GM21526 (cell line): ENCODE data around the gene KMT5C.

ENCODE experiments used
- ATAC-seq: cut with Tn5 transposase; IDR thresholded peaks from one replicate; pipeline ENCODE4 v1.9.1; 2021; ENCODE audit warnings: moderate library complexity; ENCODE audit not compliant: unreplicated experiment, low FRiP score

The KMT5C gene

DNA sequence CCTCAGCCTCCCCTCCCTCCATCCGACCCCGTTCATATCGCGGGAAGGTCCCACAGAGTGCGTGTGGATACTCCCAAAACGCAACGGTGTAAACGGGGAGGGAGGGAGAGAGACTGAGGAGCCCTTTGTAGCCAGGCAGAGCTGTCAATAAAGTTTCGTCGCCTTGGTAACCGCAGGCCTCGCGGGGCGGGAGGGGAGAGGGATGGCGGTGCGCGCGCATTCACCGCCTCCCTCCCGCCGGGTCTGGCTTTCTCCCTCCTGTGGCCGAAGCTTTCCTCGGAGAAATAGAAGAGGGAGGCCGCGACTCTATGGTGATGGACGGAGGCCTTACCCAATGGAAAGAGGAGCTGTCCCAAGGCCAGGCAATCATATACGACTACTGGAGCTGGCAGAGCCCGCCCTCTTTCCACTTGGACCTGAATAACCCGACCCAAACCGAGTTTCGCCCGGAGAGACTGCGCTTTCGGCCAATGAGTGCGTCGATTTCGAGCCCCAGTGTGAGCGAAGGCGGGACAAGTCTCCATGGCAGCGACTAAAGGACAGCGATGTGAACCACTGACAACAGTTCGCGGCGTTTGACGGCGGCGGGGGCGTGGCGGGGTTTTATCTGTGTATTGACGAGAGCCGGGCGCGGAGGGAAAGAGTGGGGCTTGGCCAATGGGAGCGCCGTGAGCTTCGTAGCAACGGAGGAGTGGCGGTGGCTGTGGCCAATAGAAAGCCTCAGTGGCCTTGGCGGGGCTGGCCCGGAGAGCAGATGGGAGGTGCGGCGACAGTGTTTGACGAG is at the start of gene KMT5C:
Gene KMT5C (plus strand): TSS at position 772 of the 784 bp plus-strand sequence. CDS start 2,061 bp downstream, outside the sequence.
- peak; percentile 77 for ATAC-seq

DNA sequence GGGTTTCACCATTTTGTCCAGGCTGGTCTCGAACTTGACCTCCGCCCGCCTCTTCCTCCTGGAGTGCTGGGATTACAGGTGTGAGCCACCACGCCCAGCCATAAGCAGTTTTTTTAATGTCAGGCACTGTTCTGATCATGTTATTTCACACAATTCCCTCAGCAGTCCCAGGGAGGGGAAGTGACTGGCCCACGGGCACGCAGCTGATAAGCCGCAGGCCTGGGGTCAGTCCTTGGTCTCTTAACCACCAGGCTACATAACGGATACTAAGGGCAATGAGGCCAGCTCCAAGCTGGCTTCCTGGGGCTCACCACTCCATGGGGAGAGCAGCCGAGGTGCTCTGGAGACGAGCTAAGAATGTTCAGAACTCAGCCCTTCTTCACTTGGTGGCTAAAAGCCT is 42.4 kb upstream of the KMT5C start:
- ATAC-seq = no peak

DNA sequence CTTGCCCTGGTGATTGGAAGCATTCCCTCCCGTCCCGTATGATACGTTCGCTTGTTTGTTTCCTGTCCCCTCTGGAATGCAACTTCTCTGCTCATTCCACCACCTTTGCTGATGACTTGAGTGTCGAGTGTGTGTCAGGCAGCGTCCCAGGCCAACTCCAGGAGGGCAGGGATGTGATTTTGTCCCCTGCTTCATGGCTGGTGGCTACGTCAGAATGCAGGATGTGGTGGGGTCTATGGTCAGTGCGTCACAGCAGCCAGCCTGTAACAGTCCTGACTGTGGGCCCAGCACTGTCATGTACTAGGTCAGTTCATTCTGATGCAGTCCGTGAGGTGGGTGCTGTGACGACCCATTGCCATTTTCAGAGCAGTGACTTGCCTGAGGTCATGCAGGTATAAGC is 39.7 kb upstream of the KMT5C start:
- ATAC-seq = no peak

DNA sequence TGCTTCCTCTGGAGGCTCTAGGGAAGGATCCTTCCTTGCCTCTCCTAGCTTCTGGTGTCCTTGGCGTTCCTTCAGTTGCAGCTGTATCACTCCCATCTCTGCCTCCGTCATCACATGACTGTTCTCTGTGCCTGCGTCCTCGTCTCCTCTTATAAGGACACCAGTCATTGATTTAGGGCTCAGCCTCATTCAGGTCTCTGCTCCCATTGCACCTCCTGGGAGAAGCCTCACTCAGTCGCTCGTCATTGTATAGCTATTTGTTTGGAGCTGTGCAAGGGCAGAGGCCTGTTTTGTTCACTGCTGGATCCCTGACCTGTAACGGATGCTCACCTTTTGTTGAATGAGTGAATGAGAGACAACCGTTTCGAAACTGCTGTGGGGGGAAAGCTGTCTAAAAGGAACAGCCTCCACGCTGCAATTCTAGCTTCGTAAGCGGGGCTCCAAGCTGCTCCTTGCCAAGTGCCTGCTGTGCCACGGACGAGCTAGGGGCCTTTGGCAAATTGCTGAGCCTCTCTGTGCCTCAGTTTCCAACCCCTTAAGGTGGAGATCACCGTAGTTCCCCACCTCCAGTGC is 38.7 kb upstream of the KMT5C start:
- no peak for ATAC-seq

DNA sequence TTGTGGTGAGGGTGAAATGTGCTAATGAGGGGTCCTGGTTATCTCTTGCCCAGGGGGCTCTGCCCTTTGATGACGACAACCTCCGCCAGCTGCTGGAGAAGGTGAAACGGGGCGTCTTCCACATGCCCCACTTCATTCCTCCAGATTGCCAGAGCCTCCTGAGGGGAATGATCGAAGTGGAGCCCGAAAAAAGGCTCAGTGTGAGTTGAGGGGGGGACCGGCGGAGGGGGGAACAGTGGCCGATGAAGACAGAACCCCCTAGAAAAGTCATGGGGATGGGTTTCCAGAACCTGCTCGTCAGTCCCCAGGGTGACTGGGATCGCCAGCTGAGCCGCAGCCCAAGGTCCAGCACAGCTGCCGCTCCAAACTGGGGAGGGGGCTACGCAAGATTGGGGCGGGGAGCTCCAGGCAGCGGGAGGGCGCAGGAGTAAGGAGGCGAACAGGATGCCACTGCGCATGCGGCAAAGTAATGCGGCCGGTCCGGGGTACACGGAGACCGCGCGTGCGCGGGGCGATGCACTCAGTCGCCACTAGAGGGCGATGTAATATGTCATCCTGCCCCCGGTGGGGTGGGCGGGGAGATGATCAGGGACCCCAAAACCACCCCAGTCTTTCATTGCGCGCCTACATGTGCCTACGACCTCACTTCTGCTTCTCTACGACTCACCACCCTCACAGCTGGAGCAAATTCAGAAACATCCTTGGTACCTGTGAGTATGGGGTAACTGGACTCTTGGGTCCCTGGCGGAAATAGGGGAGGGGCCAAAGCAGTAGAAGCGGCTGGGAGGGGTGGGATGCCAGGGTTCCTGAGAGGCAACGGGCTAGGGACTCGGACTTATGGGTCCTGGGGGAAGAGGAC is 38.0 kb upstream of the KMT5C start:
- peak; percentile 42 for ATAC-seq

DNA sequence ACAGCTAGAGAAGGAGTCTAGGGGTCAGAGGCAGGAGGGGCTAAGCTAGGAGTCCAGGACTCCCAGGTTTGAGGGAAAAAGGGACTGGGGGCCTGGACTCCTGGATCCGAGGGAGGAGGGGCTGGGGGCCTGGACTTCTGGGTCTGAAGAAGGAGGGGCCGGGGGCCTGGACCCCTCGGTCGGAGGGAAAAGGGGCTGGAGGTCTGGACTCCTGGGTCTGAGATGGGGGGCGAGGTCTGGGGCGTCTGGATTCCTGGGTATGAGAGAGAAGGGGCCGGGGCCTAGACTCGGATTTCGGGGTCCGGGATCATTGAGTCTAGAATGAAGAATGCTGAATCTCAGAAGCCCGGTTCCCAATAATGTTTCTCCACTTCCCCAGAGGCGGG is 37.4 kb upstream of the KMT5C start:
- no peak for ATAC-seq

DNA sequence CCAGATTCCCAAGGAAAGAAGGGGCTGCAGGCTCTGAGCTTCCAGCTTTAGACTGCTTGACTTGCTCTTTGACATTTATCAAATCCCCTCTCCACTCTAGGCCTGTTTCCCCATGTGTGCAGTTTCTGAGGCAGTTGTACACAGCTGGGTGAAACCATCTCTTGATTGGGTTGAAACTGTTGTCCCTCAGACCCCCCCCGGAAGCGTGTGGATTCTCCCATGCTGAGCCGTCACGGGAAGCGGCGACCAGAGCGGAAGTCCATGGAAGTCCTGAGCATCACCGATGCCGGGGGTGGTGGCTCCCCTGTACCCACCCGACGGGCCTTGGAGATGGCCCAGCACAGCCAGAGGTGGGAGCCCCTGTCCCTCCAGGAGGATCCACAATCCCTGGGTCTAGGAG is 36.2 kb upstream of the KMT5C start:
- ATAC-seq = no peak

DNA sequence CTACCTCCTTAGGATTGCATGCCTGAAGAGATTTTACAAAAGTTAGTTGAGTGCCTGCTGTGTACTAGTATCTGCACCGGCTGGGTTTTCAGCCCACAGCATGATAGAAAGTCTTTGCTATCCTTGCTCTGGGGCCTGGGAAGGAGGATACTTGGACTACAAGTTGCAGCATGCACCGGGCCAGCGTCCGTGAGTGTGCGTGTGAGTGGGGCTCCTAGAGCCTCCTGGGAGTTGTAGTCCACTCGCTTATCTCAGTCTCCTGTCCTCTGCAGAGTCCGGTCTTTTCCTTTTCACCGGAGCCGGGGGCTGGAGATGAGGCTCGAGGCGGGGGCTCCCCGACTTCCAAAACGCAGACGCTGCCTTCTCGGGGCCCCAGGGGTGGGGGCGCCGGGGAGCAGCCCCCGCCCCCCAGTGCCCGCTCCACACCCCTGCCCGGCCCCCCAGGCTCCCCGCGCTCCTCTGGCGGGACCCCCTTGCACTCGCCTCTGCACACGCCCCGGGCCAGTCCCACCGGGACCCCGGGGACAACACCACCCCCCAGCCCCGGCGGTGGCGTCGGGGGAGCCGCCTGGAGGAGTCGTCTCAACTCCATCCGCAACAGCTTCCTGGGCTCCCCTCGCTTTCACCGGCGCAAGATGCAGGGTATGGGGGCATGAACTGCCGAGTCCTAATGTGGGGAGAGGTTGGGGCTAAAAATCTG is 35.2 kb upstream of the KMT5C start:
- ATAC-seq = no peak

DNA sequence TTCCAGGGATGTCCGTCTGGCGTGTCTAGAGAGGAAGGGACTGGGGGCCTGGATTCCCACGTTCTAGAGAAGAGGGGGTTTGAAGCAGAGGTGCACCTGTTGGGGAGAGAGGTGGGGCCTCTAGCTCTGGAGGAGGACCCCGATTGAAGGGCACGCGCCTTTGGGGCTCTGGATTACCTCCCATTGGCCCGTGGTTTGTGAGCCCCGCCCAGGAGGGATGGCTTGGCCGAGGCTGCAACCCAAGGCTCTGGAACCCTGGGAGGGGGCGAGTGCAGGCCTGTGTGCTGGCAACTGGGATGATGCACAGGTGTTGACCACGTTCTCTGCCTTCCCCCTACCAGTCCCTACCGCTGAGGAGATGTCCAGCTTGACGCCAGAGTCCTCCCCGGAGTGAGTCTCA is 34.7 kb upstream of the KMT5C start:
- ATAC-seq = no peak

DNA sequence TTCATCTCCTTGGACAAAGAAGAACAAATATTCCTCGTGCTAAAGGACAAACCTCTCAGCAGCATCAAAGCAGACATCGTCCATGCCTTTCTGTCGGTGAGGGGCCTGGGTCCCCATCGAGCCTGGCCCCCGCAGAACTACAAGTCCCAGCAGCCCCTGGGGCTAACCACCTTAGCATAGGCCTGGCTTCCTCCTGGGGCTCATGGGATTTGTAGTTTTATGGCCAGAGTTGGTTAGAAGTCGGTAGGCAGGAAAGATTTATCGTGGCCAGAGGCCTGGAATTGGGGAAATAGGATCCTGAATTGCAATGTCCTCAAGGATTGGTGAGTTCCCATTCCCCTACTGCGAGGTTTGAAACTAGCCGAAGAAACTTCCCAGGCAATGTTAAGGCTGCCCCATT is 34.2 kb upstream of the KMT5C start:
- no peak for ATAC-seq

DNA sequence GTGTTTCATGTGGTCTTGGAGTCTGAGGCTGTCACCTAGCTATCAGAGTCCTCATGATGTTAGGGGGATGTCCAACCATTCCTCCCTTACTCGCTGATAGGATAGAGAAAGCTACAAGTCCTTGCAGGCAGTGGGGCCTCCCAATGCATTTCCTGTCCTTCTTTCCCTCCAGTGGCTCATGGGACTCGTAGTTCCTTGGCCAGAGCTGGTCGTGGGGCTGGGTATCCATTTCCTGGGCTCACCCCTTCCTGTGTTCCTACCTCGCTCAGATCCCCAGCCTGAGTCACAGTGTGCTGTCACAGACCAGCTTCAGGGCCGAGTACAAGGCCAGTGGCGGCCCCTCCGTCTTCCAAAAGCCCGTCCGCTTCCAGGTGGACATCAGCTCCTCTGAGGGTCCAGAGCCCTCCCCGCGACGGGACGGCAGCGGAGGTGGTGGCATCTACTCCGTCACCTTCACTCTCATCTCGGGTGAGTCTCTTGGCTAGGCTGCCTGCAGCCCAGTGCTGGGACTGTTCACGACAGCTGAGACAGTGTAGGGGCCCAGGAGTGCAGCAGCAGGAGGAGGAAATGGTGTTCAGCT is 33.6 kb upstream of the KMT5C start:
- no peak for ATAC-seq

DNA sequence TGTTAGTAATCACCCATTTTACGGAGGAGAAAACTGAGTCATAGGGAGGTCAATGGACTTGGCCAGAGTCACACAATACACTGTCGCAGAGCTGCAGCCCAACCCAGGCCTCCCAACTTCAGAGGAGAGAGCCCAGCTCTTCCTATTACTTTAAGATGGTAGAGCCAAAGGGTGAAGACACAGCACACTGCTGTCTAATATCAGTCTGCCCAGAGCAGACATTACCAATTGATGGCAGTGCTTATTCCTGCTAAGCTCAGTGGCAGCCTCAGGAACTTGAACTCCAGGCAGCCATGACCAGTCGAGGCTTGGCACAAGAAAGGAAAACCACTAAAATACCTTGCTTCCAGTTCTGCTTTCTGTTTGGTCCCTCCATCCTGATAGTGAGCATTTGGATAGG is 33.0 kb upstream of the KMT5C start:
- no peak for ATAC-seq

DNA sequence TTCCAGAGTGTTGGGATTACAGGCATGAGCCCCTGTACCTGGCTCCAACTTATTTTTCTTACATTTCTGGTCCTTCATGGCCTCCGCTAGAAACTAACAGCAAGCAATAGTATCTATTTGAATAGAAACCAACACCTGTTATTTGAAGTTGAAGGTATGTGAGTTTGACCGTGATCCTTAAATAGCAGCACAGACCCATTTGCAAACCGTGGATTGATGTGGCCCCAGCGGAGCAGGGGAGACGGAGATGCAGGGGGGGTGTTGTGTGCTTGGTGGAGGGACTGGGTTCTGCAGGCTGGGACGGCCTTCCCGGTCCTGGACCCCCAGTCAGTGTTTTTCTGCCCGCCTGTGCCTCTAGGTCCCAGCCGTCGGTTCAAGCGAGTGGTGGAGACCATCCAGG is 31.4 kb upstream of the KMT5C start:
- ATAC-seq = no peak

DNA sequence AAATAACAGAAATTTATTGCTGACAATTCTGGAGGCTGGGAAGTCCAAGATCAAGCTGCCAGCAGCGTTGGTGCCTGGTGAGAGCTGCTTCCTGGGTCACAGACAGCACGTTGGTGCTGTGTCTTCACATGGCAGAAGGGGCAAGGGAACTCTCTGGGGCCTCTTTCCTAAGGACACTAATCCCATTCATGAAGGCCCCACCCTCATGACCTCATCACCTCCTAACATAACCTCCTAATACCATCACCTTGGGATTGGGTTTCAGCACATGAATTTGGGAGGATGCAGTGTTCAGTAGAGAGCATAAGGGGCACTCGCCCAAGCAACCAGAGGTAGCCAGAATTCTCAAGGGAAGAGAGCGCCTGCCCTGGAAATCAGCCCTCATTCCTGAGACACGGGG is 30.2 kb upstream of the KMT5C start:
- no peak for ATAC-seq

DNA sequence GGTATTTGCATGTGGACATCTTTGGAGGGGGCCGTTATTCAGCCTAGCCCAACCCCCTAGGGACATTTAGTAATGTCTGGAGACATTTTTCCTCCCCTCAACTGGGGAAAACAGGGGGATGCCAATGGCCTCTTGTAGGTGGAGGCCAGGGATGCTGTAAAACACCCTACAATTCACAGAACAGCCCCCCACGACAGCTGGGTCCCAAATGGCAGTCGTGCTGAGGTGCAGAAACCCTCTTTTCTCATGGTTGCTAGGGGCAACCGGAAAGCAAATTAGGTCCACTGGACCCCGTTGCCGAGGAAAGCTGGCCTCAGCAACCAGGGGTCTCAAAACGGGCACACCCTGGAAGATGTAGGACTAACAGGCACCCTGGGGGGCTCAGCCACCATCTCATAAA is 29.2 kb upstream of the KMT5C start:
- no peak for ATAC-seq

DNA sequence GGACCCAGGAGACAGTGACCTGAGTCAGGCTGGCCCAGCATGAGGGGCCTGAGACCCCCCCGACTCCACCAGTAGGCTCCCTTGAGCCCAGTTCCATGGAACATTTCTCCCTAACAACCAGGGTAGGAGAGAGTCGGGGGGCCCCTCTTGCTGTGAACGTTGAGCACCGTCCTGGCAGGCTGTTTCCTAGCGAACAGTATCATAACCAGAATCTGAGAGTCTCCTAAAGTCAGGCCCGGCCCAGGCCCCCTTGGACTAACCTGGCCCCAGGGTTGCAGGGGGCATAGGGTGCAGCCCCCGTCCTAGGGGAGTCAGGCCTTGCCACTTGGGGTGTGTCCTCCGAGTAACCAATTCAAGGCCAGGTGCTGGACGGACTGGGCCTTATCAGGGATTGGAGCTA is 28.3 kb upstream of the KMT5C start:
- no peak for ATAC-seq

DNA sequence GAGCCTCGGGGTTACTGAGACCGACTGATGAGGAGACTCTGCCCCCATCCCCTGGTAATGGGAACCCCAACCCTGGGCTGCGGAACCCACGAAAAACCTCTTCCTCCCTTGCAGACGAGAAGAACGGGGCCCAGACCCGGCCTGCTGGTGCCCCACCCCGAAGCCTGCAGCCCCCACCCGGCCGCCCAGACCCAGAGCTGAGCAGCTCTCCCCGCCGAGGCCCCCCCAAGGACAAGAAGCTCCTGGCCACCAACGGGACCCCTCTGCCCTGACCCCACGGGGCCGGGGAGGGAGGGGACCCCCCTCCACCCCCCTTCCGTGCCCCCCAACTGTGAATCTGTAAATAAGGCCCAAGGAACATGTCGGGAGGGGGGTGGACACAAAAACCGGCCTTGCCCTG is 27.9 kb upstream of the KMT5C start:
- ATAC-seq = no peak

DNA sequence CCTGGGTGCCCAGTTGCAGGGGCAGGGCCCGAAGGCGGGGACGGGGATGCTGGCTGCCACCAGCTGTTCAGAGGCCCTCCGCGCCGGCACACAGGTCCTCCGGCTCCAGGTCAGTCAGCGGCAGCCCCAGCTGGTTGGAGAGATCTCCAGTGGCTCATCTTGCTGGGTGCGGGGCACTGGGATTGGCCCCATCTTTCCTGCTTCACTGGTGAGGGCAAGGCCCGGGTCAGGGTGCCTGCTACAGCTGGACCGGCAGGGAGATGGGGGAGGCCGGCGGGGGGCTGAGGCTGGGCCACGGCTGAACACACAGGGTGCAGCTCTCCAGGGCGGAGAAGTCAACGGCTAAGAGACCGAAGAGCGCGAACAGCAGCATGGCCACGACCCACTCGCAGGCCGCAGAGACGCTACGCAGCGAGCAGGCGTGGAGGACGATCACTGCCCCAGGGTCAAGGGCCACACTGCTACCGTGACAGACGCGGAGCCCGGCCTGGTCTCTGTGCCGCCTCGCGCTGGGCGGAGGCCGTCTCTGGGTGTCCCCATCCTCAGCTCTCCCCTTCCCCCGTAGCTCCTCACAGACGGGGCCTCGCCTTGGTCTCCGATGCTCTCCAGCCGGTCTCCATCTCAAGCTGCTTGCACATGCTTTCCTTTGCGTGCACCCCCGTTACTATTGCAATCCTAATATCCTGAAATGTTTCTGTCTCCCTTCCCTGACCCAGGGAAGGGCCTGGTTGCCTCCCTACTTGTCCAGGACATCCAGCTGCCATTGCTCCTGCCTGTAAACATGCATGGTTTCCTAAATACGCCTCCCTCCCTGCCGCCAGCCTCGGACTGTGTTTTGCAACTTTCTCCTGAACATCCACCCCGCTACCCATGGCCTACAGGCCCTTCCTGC is 26.8 kb upstream of the KMT5C start:
- ATAC-seq = no peak

DNA sequence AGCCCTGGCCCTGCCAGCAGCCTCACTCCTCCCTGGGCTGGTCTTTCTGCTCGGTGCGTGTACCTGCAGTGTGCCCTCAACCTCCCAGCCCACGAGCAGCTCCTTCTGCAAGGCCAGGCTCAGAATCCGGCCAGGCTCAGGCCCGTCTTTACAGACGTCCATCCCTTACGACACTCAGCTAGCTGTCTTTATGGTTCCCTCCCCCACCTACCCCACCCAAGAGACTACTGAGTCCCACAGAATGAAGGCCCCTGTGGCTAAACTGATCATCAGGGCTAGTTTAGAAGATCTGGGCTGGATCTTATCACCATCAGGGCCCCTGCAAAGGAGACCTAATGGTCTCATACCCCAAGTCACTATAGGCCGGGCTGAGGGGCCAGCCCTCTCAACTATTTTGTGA is 25.3 kb upstream of the KMT5C start:
- no peak for ATAC-seq
